DMS79 treated with DMSO at 0.1 percent for 48 hours (cell line): ENCODE measurements around the gene DNAJA1.
"Not testable (repeated sequence)": the region's sequence is repeated elsewhere in the genome, so short reads cannot be mapped to it uniquely, and the experiment has no call there.

Experiments used
- DNase-seq: peaks from one replicate; lab custom pipeline; 2025; lab: John Stamatoyannopoulos, UW

Gene DNAJA1

DNA sequence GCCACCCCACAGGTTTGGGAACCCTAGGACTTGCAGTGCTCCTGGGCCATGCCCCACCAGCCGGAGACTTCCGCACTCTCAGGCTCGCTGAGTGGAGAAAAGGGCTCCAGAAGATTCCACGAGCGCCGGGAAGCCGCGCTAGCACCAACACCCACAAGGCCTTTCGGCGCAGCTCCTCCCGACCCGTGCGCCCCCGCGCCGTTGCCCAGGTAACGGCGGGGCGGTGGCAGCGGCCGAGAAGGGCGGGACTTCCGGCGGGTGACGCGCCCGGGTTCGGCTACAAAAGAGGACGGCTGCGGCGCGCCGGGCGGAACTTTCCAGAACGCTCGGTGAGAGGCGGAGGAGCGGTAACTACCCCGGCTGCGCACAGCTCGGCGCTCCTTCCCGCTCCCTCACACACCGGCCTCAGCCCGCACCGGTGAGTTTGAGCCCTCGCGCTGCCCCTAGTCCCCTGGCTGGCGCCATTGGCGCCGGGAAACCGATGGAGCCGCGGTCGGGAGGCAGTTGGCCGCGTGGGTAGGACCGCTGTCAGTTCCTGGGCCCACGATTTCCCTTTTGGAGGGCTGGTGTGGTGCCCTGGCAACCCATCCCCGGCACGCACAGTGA, at the start of gene DNAJA1:
Gene DNAJA1, plus strand, starts transcription at position 308 of the 606 bp plus-strand sequence. CDS start 1,212 bp downstream, outside the sequence.
- peak; percentile 85 for DNase-seq

- no peak for DNase-seq
Observed at GRCh38 chr9:32978051-32978450, 47.0 kb upstream of the DNAJA1 start.

DNA sequence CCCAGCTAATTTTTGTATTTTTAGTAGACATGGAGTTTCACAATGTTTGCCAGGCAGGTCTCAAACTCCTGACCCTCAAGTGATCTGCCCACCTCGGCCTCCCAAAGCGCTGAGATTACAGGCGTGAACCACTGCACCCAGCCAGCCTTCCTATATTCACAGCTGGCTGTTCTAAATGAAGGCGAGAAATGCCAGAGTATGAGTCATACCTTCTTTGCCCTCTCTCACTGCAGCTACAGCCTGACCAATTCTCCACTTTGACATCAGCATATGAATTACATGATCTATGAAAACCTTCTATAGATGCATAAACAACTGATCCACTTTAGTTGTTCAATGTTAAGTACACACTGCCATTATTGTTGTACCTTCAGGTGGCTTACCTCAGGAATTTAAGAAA, 38.1 kb upstream of the DNAJA1 start:
- no peak for DNase-seq

- no peak for DNase-seq
Observed at GRCh38 chr9:32989660-32990059, 35.4 kb upstream of the DNAJA1 start.

DNA sequence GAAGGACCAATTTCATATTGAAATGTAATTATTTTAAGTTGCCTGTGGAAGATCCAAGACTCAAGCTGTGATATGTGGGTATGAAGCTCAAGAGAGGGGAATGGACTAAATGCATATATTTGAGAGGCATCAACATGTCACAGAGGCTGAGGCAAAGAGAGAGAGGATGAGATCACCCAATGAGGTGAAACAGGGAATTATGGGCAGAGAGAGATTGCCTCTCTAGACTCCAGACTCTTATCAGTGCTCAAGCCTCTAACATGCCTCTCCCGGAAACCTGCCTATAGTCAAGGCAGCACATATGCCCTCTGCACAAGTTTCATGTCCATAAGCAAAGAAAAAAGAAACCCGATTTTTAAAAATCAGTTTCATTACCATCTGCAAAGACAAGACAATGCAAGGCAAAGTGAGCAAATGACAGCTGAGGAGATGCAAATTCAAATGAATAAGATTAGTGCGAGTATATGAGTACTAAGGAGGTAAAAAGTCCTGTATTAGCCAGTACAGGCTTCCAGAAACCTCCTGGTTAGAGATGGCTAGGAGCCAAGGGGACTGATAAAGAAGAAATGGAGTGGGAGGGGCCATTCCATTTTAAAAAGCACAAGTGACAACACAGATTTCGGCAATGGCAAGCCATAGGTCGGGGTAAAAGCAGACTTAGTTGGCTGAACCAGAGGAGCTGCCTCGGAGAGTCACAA, 33.0 kb upstream of the DNAJA1 start:
- no peak for DNase-seq

DNA sequence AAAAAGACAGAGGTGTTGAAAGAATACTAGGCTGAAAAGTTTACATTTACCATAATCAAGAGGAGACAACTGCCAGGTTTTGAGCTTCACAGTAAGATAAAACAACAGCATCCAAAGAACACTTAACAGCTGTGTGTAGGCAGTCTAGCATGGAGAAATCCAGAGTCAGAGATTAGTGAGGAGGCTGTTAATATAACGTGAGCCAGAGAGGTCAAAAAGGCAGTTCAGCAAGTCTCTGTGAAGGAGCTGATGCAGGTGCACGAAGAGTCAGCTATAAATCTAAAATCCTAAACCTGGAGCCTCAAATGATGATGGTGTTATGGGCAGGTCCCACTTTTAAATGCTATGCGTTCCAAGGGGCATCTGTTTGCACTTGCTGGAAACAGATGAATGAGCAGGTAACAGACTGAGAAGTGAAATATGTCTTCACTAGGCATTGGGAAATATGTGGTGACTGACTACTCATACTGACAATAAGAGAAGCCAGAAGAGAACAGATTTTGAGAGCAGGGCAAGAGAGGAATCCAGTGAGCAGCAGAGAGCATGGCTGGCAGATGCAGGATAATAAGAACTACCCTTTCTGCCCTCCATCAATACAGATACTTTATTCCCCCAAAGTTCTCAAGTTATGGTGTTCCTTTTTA, 32.4 kb upstream of the DNAJA1 start:
- peak; percentile 21 for DNase-seq

DNA sequence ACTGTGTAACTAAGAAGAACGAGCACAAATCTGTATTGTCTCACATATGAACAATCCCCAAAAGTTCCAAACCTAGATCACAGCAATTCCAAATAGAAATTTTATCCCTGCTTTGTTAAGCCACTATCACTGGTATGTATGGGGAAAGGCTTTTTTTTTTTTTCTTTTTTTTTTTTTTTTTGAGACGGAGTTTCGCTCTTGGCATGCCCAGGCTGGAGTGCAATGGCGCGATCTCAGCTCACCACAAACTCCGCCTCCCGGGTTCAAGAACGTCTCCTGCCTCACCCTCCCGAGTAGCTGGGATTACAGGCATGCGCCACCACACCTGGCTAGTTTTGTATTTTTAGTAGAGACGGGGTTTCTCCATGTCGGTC, 24.4 kb upstream of the DNAJA1 start:
- peak; percentile 17 for DNase-seq

DNA sequence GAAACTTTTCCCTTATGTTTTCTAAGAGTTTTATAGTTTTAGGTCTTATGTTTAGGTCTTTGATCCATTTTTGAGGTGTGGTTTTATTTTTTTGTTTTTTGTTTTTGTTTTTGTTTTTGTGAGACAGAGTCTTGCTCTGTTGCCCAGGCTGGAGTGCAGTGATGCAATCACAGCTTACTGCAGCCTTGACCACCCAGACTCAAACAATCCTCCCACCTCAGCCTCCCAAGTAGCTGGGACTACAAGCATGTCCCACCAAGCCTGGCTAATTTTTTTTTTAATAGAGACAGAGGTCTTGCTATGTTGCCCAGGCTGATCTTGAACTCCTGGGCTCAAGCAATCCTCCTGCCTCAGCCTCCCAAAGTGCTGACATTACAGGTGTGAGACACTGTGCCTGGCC, 19.7 kb upstream of the DNAJA1 start:
- DNase-seq = not testable (repeated sequence)

DNA sequence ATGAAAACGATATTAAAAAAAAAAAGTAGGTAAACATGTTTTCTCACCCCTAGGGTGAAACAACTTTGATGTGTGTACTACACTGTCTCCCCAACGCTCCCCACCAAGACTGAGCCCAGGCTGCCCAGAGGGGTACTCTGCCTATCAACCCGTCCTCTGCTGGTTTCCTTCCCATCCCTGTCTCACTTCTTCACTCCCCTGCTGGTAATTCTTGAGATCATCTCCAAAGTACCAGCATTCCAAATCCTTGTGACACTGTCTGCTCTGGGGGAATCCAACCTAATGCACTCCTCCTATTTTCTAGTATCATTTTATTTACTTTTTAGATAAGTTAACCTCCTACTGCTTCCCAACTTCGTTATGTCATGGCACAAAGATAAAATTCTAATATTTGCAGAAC, 17.3 kb upstream of the DNAJA1 start:
- no peak for DNase-seq

GRCh38 chr9:33011831-33012230, 13.2 kb upstream of the DNAJA1 start:
- DNase-seq = no peak

DNA sequence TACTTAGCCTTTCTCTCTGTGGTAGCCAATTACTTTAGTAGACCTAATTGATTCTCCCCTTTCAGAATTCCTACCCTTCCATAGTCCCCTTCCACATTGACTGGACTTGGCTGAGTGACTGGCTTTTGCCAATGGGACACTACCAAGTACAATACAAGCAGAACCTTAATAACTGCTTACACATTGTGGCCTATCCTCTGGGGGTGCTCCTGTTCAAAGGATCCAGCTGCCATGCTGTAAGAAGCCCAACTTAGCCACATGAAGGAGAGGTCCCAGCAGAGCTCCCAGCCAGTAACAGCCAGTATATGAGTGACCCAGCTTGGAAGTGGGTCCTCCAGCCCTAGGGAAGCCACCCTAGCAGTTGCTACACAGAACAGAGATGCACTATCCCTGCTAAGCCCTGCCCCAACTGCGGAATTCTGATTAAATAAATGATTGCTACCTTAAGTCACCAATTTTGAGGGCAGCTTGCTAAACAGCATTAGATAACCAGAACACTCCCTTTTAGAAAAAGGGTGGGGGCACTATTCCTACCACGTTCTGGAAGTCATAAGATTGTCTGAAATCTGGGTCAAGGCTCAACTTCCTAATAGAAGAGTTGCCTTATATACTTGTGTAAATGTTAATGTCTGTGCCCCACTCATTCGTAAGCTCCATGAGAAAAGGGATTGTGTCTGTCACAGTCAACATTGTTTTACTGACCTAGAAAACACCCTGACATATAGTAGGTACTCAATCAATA, 12.6 kb upstream of the DNAJA1 start:
- DNase-seq = no peak

DNA sequence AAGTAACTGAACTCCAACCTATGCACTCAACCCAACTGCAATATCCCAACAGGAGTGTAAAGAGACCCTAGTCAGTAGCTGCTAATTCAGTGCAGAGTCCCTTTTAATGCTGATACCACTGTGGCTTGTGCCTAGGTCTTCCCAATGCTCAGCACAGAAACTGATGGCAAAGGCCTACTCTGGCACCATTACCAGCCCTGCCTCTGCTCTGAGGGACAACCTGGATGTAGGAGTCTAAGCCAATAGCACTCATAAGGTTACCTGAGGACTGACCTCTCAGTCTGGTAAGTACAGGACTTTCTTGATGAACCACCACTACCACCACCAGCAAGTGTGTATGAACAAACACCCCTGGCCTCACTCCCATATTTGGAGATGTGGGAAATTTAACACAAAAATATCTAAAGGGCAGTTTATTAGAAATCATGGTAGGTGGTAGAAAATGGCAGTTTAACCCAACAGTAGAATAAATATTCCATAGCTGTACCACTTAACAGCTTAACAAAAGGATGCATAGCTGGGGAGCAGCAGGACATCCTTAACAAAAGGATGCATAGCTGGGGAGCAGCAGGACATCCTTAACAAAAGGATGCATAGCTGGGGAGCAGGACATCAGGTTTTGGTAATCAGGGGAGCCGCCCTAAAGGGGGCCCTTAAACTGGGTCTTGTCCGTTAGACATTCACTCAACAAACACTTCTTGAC, 11.0 kb upstream of the DNAJA1 start:
- DNase-seq = no peak

DNA sequence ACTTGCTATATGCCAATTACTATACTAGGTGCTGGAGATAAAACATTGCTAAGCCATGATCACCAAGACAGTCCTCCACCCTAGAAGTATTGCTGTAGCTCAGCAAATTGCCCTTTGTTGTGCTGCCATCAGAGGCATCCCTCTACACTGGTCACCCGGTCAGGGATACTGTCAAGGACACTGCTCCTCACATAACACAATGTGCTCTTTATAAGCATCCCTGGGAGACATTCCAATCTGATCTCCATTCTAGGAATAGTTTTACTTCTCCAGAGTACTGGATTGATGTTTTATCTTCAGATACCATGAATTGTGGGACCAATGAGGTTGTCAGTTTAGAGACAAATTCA, 10.4 kb upstream of the DNAJA1 start:
- DNase-seq = no peak

GRCh38 chr9:33017283-33018041, 7.6 kb upstream of the DNAJA1 start:
- no peak for DNase-seq

GRCh38 chr9:33019797-33020196, 5.3 kb upstream of the DNAJA1 start:
- DNase-seq = no peak

DNA sequence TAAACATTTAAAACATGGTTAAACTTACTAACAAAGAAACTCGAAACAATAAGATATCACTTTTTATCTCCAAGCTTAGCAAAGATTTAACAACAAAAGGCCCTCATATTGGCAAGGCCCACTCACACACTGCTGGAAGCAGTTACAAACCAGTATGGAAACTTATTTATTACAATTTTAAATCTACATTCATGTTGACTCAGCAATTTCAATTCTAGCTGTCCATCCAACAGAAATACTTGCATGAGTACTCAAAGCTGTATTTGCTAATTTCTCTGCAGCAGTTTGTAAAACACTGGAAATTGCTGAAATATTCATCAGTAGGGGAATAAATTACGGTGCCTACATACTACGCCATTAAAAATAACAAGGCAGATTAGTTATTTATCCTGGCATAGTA, 2.8 kb upstream of the DNAJA1 start:
- no peak for DNase-seq

- no peak for DNase-seq
Observed at GRCh38 chr9:33022755-33023154, 2.3 kb upstream of the DNAJA1 start.

DNA sequence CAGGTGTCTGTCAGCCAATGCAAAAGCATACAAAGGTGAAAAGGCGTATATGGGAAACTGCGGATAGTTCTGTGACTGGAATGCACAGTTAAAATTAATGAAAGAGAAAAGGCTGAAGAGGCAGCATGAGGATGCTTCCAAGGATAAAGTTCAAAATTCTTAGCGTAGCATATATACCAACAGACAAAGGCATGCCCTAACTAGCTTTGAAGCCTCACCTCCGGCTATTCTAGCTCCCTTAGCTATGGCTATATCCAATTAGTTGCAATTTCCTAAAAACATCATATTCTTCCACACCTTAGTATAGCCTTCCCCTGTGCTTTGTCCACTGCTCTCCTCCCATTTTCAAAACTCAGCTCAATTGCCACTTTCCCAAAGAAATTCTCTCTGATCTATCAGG, 1.4 kb upstream of the DNAJA1 start:
- no peak for DNase-seq

GRCh38 chr9:33024126-33024965, 727 bp upstream of the DNAJA1 start:
- peak; percentile 33 for DNase-seq

DNA sequence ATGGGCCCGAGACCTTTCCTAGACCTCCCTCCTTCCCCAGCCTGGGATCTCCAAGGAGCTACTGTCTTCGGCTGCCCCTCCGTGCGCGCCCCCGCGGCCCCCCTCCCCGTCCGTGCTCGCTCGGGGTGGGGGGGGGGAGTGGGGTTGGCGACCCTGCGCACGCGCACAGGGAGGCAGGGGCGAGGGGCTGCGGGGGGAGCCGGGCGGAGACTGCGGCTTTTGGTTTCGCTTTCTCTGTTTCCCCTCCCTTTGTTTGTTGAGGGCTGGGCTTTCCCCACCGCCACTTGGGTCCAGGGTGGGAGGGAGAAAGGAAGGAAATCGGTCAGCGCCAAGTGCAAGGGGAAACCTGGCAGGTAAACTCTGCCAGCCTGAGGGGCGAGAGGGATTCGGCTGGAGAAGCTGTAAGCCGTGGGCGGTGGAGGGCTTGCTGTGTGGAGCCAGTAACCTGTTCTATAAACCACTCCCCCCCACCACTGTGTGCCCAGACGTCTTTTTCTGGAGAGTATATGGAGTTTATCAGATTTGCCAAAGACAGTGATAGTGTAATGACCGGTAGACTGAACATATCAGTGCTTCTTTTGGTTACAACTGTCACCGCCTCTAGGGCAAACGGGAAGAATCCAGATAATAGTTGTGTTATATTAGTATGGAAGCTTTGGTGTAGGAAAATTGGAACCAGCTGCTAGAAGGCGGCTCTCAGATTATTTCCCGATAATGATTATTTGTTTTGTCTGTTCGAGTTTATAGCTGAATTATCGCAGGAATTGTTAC, 684 bp downstream of the DNAJA1 start:
- DNase-seq = peak; percentile 78
